HTR-8/SVneo (cell line): ENCODE data around the gene CENPX.

Source experiments
- DNase-seq: peaks from one replicate; pipeline ENCODE4 v3.0.0; 2011; ENCODE audit warnings: low spot score, mixed read lengths; ENCODE audit not compliant: insufficient read length
- FAIRE-seq: peaks from 2 replicates; lab custom pipeline; 2011; peaks lifted over from hg19 to GRCh38; lab: Jason Lieb, UNC

CENPX gene

DNA sequence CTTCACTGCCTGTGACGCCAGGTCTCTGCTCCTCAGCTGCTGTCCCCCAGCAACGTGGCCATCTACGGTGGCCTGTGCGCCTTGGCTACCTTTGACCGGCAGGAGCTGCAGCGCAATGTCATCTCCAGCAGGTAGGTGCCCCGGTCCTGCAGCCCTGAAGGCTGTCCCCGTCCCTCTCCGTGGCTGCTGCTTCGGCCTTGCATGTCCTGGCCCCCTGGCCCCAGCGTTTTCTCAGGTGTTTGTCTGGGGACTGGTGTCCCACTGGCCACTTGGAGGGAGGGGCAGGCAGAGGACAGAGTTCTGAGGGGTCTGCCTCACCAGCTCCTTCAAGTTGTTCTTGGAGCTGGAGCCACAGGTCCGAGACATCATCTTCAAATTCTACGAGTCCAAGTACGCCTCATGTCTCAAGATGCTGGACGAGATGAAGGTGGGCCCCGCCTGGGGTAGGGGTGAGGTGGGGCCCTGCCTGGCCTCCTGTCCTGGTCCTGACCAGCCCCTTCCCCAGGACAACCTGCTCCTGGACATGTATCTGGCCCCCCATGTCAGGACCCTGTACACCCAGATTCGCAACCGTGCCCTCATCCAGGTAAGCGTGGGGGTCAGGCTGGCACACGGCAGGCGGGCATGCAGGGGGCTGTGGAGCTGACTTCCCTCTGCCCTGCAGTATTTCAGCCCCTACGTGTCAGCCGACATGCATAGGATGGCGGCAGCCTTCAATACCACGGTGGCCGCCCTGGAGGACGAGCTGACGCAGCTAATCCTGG, 33.5 kb upstream of the CENPX start:
- no peak for DNase-seq
- no peak for FAIRE-seq

- FAIRE-seq (no peak), DNase-seq (no peak)
Measured at GRCh38 chr17:82055023-82055964, 32.6 kb upstream of the CENPX start.

DNA sequence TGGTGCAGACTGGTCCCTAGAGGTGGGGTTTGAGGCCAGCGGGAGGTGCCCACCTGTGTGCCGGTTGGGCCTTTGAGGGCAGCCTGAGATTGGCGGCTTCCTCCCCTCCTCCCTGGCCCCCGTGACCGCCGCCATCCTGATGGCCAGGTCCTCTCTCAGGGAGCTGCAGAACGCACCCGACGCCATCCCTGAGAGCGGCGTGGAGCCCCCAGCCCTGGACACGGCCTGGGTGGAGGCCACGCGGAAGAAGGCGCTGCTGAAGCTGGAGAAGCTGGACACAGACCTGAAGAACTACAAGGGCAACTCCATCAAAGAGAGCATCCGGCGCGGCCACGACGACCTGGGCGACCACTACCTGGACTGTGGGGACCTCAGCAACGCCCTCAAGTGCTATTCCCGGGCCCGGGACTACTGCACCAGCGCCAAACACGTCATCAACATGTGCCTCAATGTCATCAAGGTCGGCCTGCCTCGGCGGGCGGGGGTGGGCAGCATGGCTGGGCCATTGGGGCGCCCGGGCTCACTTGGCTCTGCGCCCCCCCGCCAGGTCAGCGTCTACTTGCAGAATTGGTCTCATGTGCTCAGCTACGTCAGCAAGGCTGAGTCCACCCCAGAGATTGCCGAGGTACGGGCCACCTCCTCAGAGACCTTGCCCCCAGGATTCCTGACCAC, 31.8 kb upstream of the CENPX start:
- DNase-seq: no peak
- no peak for FAIRE-seq

GRCh38 chr17:82053556-82054263, 31.0 kb upstream of the CENPX start:
- DNase-seq (no peak), FAIRE-seq (no peak)

DNA sequence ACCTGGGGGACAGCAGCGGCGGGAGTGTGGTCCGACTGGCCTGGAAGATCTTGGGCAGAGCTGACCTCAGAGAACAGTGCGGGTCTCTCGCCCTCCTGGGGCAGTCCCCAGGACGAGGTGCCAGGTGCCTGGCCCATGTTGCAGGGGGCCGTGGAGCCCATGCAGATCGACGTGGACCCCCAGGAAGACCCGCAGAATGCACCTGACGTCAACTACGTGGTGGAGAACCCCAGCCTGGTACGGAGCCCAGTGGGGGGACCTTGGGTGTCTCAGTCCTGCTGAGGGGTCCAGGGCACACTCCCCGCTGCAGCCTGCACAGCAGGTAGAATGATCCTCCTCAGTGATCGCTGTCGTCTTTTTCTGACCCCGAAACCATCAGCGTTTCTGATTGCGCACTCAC, 30.5 kb upstream of the CENPX start:
- no peak for DNase-seq

DNA sequence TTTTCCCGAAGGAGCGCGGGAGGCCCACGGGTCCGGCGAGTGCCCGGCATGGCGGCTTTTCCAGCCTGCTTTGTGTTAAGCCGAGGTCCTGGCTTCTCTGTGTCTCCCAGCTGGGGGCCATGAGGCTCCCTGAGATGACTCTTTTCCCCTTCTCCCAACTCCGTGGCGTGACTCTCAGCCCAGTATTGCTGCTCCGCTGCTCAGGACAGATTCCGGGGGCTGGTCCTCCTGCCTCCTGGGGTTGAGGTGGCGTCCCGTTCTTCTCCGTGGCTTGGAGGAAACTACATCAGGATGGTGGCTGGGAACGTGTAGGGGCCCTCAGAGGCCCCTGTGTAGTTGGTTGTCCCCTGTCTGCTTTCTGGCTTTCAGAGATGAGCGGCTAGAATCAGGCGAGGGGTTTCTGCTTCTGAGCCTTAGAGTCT, 30.0 kb upstream of the CENPX start:
- FAIRE-seq (no peak), DNase-seq (no peak)

More for the DNA sequence above, 30.5 kb upstream of the CENPX start:
- no peak for FAIRE-seq

DNA sequence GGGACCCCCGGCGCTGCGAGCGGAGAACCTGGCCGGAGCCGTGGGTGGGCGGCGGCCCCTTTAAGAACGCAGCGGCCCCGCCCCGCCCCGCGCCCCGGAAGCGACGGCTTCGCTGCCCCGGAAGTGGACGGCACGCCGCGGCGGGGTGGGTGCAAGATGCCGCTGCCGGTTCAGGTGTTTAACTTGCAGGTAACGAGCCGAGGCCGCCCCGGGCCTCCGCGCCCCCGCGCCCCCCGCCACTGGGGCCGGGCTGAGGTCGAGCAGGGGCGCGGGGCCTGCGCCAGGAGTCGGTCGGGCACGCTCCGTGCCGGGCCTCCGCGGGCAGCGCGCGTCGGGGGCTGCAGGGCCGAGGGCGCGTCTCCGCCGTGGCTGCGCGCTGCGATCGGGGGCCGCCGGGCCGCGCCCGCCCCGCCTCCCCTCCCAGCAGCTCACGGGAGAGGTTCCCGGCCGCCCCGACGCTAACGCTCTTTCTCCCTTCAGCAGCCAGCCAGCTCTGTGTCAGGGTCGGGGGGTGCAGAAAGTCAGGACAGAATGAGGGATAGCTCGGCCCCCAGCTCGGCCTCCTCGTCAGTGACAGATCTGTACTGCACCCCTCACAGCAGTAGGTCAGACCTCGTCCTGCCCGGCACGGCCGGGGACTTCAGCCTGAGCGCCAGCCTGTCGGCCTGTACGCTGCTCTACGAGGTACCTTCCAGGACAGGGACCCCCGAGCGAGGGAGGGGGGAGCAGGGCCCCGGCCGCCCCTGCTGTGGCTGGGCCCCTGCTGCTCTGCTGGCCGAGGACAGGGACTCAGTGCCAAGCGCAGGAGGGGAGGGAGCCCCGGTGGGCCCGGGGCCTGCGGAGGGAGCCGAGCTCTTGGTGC, 29.3 kb upstream of the CENPX start, which contains the start of the genes GPS1 and RFNG:
GPS1 (plus strand) TSS at position 123 of the 862 bp plus-strand sequence; CDS start at position 157, 34 bp downstream.
RFNG (minus strand) TSS at position 36 of the 862 bp plus-strand sequence. CDS start 45 bp downstream, outside the sequence.
- DNase-seq (peak; percentile 78), FAIRE-seq (no peak)

GRCh38 chr17:82050761-82051641, 28.3 kb upstream of the CENPX start:
- FAIRE-seq (no peak), DNase-seq (no peak)

GRCh38 chr17:82050152-82050760, 27.6 kb upstream of the CENPX start:
- no peak for DNase-seq
- no peak for FAIRE-seq

DNA sequence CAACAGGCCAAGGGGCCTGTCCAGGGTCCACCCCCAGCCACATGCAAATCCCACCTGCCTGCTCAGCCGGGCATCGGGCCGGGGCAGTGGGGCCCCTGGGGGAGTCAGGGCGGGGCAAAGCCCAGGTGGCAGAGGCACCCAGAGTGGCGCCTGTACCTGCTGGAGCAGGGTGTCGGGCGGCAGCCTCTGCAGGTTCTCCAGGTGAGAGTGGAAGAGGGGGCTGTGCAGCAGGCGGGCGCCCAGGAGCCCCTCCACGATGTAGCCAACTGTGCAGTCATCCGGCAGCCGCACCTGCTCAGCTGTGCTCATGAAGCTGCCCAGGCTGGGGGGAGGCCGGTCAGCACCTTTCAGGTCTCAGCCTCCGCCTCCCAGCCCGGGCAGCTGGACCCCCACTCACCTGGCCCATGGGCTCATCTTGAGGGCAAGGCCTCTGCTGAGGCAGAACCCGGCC, 26.9 kb upstream of the CENPX start:
- DNase-seq (no peak), FAIRE-seq (no peak)

DNA sequence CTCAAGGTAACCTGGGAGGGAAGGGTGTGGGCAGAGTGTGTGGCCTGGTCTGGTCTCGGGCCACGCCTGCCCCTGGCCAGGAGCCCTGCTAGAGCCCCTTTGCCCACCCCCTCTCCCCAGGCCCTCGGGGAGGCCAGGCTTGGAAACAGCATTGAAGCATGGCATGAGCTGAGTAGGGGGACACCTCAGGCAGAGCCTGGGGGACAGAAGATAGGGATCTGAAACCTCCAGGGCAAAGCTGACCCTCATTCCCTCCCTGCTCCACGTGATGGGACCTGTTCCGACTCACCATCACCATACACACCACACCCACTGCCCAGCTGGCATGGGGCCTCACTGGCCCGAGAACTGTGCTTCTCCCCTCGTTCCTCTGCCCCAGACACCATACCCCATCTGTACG, 26.4 kb upstream of the CENPX start:
- FAIRE-seq: no peak

GRCh38 chr17:82048571-82048971, 25.9 kb upstream of the CENPX start:
- DNase-seq: no peak
- FAIRE-seq: no peak

More for the DNA sequence above, 26.4 kb upstream of the CENPX start:
- no peak for DNase-seq

GRCh38 chr17:82047914-82048570, 25.4 kb upstream of the CENPX start:
- no peak for FAIRE-seq

DNA sequence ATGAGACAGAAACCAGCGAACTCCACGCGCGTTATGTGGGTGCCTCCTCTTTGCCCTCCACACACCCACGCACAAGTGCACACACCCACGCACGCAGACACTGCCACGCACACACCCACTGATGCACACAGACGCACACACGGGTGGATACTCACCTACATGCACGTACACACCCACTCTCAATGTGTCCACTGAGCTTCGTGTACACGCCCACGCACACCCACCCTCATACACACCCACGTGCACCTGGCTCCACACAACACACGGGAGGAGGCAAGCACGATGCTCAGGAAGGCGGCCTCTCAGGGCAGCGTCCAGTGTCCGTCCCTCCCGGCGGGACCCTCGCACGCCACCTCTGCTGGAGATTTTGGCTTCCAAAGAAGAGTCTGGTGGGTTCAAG, 24.7 kb upstream of the CENPX start:
- DNase-seq (no peak), FAIRE-seq (peak; percentile 42)

More at GRCh38 chr17:82047914-82048570, 25.4 kb upstream of the CENPX start:
- no peak for DNase-seq

- FAIRE-seq: no peak
- no peak for DNase-seq
Measured at GRCh38 chr17:82046903-82047302, 24.2 kb upstream of the CENPX start.

DNA sequence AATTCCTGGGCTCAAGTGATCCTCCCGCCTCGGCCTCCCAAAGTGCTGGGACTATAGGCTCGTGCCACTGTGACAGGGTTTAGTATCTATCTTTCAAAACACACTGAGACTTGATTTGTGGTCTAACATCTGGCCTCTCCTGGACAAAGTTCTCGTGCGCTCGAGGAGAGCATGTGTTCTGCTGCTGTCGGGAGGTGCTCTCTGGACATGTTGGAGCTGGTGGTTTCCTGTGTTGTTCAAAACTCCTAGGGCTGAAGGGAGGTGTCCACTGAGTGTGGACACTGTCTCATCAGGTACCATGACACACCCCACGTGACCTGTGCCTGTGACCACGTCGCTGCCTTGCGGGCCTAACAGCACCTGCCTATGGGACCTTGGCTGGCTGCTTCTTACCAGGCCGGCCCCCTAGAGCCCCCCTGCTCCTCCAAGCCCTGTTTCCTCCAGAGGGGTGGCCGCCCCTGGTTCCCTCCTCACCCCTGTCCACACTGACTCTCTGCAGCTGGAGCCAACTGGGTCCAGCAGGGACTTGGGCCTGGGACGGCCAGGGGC, 23.3 kb upstream of the CENPX start:
- FAIRE-seq (no peak), DNase-seq (no peak)

DNA sequence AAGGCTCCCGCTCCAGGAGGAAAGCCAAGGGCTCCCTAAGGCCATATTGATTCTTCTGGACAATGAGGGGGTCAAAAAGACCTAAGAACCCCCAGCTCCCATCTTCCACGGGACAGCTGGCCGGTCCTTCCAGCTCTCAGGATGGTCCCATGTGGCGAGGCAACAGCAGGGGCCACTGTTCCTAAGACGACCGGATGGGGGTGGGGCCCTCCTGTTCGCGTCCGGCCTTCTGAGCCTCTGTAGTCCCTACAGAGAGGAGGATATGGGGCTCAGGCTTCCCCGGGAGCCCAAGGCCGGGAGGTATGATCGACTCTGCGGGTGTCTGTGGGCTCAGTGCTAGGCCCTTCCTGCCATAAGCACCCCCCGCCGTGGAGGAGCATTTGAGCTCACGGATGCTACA, 20.8 kb upstream of the CENPX start:
- FAIRE-seq: no peak
- DNase-seq: no peak
